SK-N-SH treated with all-trans-retinoic acid at 6 μM for 48 hours (cell line): Measurements from ENCODE around the gene CEP85.

Experiments used
- ATAC-seq: fragments of 200-7000 bp; cut with Tn5 transposase; 3 replicates; pipeline ENCODE4 v1.9.1; 2020; ENCODE audit warnings: mild to moderate bottlenecking, moderate library complexity
- BACH2 ChIP-seq: fragments of 250-450 bp; sonication (Bioruptor Pico); IDR thresholded peaks from 2 replicates; pipeline ENCODE4 v1.9.0; 2021; ENCODE audit warnings: mild to moderate bottlenecking, borderline replicate concordance
- CSDC2 ChIP-seq: fragments of 250-450 bp; sonication (Bioruptor Pico); IDR thresholded peaks from 2 replicates; pipeline ENCODE4 v1.5.0; 2020; ENCODE audit warnings: mild to moderate bottlenecking, moderate library complexity
- ESRRG ChIP-seq: fragments of 250-450 bp; sonication (Bioruptor Pico); IDR thresholded peaks from 2 replicates; pipeline ENCODE4 v1.6.1; 2021; ENCODE audit warnings: mild to moderate bottlenecking
- GLIS3 ChIP-seq: fragments of 250-450 bp; sonication (Bioruptor Pico); IDR thresholded peaks from 2 replicates; pipeline ENCODE4 v1.5.0; 2020; ENCODE audit warnings: mild to moderate bottlenecking, moderate library complexity
- ISL1 ChIP-seq: fragments of 250-450 bp; sonication (Bioruptor Pico); IDR thresholded peaks from 2 replicates; pipeline ENCODE4 v2.1.2; 2022; ENCODE audit warnings: mild to moderate bottlenecking, moderate library complexity
- OSR1 ChIP-seq: fragments of 250-450 bp; sonication (Bioruptor Pico); IDR thresholded peaks from 2 replicates; pipeline ENCODE4 v1.8.0; 2022; ENCODE audit warnings: moderate library complexity, mild to moderate bottlenecking, inconsistent platforms
- PATZ1 ChIP-seq: fragments of 250-450 bp; sonication (Bioruptor Pico); IDR thresholded peaks from 2 replicates; pipeline ENCODE4 v1.8.0; 2020; ENCODE audit warnings: mild to moderate bottlenecking, moderate library complexity, borderline replicate concordance
- PPARA ChIP-seq: fragments of 250-450 bp; sonication (Bioruptor Pico); IDR thresholded peaks from 2 replicates; pipeline ENCODE4 v1.5.0; 2020; ENCODE audit warnings: mild to moderate bottlenecking, borderline replicate concordance
- RARB ChIP-seq: fragments of 250-450 bp; sonication (Bioruptor Pico); IDR thresholded peaks from 2 replicates; pipeline ENCODE4 v1.8.0; 2021; ENCODE audit warnings: mild to moderate bottlenecking, moderate library complexity
- SNAI2 ChIP-seq: fragments of 250-450 bp; sonication (Bioruptor Pico); IDR thresholded peaks from 2 replicates; pipeline ENCODE4 v1.5.0; 2020; ENCODE audit warnings: mild to moderate bottlenecking, moderate library complexity
- TCF4 ChIP-seq: fragments of 250-450 bp; sonication (Bioruptor Pico); IDR thresholded peaks from 2 replicates; pipeline ENCODE4 v1.8.0; 2021; ENCODE audit warnings: mild to moderate bottlenecking, moderate library complexity, borderline replicate concordance
- TOX ChIP-seq: fragments of 250-450 bp; sonication (Bioruptor Pico); IDR thresholded peaks from 2 replicates; pipeline ENCODE4 v1.8.0; 2021; ENCODE audit warnings: mild to moderate bottlenecking, moderate library complexity, borderline replicate concordance
- TSHZ2 ChIP-seq: fragments of 250-450 bp; sonication (Bioruptor Pico); IDR thresholded peaks from 2 replicates; pipeline ENCODE4 v1.5.0; 2020; ENCODE audit warnings: mild to moderate bottlenecking, moderate library complexity
- ZC3H10 ChIP-seq: fragments of 250-450 bp; sonication (Bioruptor Pico); IDR thresholded peaks from 2 replicates; pipeline ENCODE4 v1.5.1; 2021; ENCODE audit warnings: mild to moderate bottlenecking, moderate library complexity
- ZFP3 ChIP-seq: fragments of 250-450 bp; sonication (Bioruptor Pico); IDR thresholded peaks from 2 replicates; pipeline ENCODE4 v1.5.0; 2020; ENCODE audit warnings: mild to moderate bottlenecking, moderate library complexity
- ZFP30 ChIP-seq: fragments of 450-650 bp; formaldehyde crosslinking; IDR thresholded peaks from 2 replicates; pipeline ENCODE4 v1.5.0; 2022; ENCODE audit warnings: mild to moderate bottlenecking, moderate library complexity
- ZNF565 ChIP-seq: fragments of 450-650 bp; formaldehyde crosslinking; conservative IDR thresholded peaks from 2 replicates; pipeline ENCODE4 v1.5.0; 2020; ENCODE audit warnings: low read depth, mild to moderate bottlenecking, moderate library complexity
- ZNF70 ChIP-seq: fragments of 450-650 bp; formaldehyde crosslinking; IDR thresholded peaks from 2 replicates; pipeline ENCODE4 v1.5.0; 2020; ENCODE audit warnings: mild to moderate bottlenecking, moderate library complexity
- ZNF8 ChIP-seq: fragments of 450-650 bp; formaldehyde crosslinking; IDR thresholded peaks from 2 replicates; pipeline ENCODE4 v1.5.0; 2020; ENCODE audit warnings: mild to moderate bottlenecking, moderate library complexity
- TF ChIP-seq, protein P1 (sequence below): fragments of 250-450 bp; sonication (Bioruptor Pico); IDR thresholded peaks from 2 replicates; pipeline ENCODE4 v1.5.1; 2021; ENCODE audit warnings: mild to moderate bottlenecking, moderate library complexity
- TF ChIP-seq, protein P2 (sequence below): fragments of 250-450 bp; sonication (Bioruptor Pico); IDR thresholded peaks from 2 replicates; pipeline ENCODE4 v1.8.0; 2021; ENCODE audit warnings: low read depth, mild to moderate bottlenecking, moderate library complexity, borderline replicate concordance
- TF ChIP-seq, protein P3 (sequence below): fragments of 250-450 bp; sonication (Bioruptor Pico); IDR thresholded peaks from 2 replicates; pipeline ENCODE4 v1.5.1; 2020; ENCODE audit warnings: low read depth, mild to moderate bottlenecking, moderate library complexity

The CEP85 gene

DNA sequence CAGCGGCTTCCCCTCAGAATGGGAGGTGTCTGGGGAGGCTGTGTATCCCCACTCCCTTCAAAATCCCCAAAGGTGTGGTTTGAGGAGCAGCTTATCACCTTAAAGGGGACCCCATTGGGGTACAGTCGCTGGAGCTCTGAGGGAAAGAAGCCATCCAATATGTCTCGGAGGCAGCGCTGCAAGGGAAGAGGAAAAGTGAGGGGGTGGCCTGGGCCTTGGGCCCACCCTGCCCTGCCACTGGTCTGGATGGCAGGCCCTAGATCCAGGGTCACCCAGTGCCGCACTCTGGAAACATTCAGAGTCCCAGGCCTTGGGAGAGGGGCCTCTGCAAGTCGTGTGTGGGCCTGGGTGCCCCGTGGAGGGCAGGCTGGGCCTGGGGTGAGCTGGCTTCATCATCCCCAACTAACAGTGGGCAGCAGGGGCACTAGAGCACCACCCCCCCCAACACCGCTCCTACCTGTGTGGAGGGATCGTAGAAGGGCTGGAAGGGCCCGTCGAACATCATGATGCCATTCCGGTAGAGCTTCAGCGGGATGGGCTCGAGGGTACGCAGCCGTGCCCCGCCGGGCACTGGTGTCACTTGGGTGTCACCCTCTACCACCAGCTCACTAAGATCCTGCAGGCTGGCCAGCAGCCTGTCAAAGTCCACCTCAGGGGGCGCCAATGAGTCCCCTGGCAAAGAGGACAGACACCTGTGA is 51.5 kb downstream of the CEP85 start:
- ATAC-seq = peak; percentile 41

GRCh38 chr1:26286064-26286416 is 52.0 kb downstream of the CEP85 start:
- no peak for ATAC-seq
- TF ChIP-seq, protein P1, sequence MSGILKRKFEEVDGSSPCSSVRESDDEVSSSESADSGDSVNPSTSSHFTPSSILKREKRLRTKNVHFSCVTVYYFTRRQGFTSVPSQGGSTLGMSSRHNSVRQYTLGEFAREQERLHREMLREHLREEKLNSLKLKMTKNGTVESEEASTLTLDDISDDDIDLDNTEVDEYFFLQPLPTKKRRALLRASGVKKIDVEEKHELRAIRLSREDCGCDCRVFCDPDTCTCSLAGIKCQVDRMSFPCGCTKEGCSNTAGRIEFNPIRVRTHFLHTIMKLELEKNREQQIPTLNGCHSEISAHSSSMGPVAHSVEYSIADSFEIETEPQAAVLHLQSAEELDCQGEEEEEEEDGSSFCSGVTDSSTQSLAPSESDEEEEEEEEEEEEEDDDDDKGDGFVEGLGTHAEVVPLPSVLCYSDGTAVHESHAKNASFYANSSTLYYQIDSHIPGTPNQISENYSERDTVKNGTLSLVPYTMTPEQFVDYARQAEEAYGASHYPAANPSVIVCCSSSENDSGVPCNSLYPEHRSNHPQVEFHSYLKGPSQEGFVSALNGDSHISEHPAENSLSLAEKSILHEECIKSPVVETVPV (CRISPR knock-in tag) = no peak
- no peak for TF ChIP-seq CSDC2 (CRISPR knock-in tag)
- TF ChIP-seq BACH2 (CRISPR knock-in tag) = no peak
- no peak for TF ChIP-seq ZFP3 (CRISPR knock-in tag)
- no peak for TF ChIP-seq RARB (CRISPR knock-in tag)
- TF ChIP-seq ZNF8 (CRISPR knock-in tag) = no peak
- TF ChIP-seq, protein P2, sequence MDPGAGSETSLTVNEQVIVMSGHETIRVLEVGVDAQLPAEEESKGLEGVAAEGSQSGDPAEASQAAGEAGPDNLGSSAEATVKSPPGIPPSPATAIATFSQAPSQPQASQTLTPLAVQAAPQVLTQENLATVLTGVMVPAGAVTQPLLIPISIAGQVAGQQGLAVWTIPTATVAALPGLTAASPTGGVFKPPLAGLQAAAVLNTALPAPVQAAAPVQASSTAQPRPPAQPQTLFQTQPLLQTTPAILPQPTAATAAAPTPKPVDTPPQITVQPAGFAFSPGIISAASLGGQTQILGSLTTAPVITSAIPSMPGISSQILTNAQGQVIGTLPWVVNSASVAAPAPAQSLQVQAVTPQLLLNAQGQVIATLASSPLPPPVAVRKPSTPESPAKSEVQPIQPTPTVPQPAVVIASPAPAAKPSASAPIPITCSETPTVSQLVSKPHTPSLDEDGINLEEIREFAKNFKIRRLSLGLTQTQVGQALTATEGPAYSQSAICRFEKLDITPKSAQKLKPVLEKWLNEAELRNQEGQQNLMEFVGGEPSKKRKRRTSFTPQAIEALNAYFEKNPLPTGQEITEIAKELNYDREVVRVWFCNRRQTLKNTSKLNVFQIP (CRISPR knock-in tag) = no peak
- no peak for TF ChIP-seq ZNF565 (CRISPR knock-in tag)
- TF ChIP-seq ISL1 (CRISPR knock-in tag) = no peak
- TF ChIP-seq ESRRG (CRISPR knock-in tag) = no peak
- TF ChIP-seq ZNF70 (CRISPR knock-in tag) = no peak
- no peak for TF ChIP-seq TCF4
- no peak for TF ChIP-seq OSR1
- no peak for TF ChIP-seq ZFP30 (CRISPR knock-in tag)
- no peak for TF ChIP-seq GLIS3

More for the DNA sequence above, 51.5 kb downstream of the CEP85 start:
- TF ChIP-seq, protein P3, sequence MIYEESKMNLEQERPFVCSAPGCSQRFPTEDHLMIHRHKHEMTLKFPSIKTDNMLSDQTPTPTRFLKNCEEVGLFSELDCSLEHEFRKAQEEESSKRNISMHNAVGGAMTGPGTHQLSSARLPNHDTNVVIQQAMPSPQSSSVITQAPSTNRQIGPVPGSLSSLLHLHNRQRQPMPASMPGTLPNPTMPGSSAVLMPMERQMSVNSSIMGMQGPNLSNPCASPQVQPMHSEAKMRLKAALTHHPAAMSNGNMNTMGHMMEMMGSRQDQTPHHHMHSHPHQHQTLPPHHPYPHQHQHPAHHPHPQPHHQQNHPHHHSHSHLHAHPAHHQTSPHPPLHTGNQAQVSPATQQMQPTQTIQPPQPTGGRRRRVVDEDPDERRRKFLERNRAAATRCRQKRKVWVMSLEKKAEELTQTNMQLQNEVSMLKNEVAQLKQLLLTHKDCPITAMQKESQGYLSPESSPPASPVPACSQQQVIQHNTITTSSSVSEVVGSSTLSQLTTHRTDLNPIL (CRISPR knock-in tag) = no peak
- no peak for TF ChIP-seq SNAI2 (CRISPR knock-in tag)
- TF ChIP-seq TOX (CRISPR knock-in tag) = no peak
- TF ChIP-seq CSDC2 (CRISPR knock-in tag) = no peak
- TF ChIP-seq OSR1 = no peak
- no peak for TF ChIP-seq PPARA (CRISPR knock-in tag)
- TF ChIP-seq ISL1 (CRISPR knock-in tag) = no peak

GRCh38 chr1:26287033-26287711 is 53.2 kb downstream of the CEP85 start:
- ATAC-seq = no peak
- TF ChIP-seq RARB (CRISPR knock-in tag) (no peak), ZNF565 (CRISPR knock-in tag) (no peak), ZFP30 (CRISPR knock-in tag) (no peak), TSHZ2 (CRISPR knock-in tag) (no peak), ESRRG (CRISPR knock-in tag) (no peak), ZNF70 (CRISPR knock-in tag) (no peak), ZC3H10 (CRISPR knock-in tag) (no peak), PATZ1 (CRISPR knock-in tag) (no peak), CSDC2 (CRISPR knock-in tag) (no peak), ZNF8 (CRISPR knock-in tag) (no peak), OSR1 (no peak), ZFP3 (CRISPR knock-in tag) (no peak), GLIS3 (no peak)
- TF ChIP-seq, protein P3 (CRISPR knock-in tag) = no peak
- TF ChIP-seq, protein P2 (CRISPR knock-in tag) = no peak
- TF ChIP-seq, protein P1 (CRISPR knock-in tag) = no peak
